Activated CD4-positive, alpha-beta T cell treated with anti-CD3 and anti-CD28 coated beads, Interleukin-2, amount 50 U/mL, for 16 hours (primary cell): ENCODE data around the gene ABCG1.
A peak's percentile ranks its signal among the peaks of the same experiment; 100 is the strongest.

ENCODE experiments used
- DNase-seq: peaks from one replicate; pipeline ENCODE4 v3.0.0-alpha.2; 2020

ABCG1 gene

GRCh38 chr21:42214921-42215320, 4.0 kb upstream of the ABCG1 start:
- no peak for DNase-seq

DNA sequence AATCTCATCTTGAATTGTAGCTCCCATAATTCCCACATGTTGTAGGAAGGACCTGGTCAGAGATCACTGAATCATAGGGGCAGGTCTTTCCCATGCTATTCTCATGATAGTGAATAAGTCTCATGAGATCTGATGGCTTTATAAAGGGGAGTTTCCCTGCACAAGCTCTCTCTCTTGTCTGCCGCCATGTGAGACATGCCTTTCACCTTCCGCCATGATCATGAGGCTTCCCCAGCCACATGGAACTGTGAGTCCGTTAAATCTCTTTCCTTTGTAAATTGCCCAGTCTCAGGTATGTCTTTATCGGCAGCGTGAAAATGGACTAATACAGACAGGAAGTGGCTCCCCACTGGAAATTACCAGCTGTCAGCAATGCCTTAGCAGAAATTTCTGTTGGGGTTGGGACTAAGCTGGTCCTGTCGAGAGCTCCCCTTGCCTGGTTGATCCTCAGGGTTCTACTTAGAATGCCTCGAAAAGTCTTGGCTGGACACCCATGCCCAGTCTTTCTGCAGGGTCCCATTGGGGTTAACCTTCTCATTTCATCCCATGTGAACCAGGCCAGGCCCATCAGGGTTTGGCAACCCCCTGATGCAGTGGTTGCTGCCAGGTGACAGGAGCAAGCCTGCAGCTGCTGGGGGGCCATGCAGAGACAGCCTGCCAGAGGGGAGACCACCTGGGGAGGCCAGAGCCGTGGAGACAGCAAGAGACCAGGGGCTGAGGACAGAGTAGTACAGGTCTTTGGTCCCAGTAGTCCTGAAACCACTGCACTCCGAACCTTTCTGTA, 2.8 kb upstream of the ABCG1 start:
- DNase-seq = no peak

DNA sequence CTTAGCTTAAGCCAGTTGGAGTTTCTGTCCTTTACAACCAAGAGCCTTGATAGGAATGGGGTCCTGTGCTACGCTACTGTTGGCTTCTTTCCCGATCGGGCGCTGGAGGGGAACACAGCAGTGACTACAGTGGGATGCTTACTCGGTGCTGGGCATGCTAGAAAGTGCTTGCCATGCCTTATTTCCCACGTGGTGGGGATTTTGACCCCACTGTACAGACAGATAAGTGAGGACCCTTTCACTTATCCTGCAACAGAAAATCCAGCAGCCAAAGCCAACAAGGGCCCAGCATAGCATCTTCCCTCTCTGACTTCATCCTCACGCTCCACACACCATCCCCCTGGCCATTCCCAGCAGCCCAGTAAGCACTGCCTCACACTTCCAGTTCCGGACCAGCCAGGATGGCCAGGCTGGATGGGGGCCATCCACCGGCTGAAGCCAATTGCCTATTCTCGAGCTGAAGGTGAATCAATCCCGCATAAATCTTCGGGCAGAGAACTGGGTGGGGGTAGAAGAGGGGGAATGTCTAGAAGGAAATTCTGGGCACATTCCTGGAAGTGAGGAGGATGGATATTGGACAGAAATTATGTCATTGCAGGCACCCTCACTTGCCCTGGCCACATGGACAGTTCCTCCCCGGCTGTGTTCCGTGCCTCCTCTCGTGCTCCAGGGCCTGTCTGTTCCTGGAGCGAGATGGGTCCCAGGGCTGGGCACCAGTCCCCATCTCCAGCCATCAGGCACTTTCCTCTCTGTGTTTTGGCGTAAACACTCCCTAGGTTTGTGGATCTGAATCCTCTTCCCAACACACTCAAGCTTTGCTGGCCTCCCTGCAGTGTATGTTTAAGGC, 2.0 kb upstream of the ABCG1 start:
- no peak for DNase-seq

DNA sequence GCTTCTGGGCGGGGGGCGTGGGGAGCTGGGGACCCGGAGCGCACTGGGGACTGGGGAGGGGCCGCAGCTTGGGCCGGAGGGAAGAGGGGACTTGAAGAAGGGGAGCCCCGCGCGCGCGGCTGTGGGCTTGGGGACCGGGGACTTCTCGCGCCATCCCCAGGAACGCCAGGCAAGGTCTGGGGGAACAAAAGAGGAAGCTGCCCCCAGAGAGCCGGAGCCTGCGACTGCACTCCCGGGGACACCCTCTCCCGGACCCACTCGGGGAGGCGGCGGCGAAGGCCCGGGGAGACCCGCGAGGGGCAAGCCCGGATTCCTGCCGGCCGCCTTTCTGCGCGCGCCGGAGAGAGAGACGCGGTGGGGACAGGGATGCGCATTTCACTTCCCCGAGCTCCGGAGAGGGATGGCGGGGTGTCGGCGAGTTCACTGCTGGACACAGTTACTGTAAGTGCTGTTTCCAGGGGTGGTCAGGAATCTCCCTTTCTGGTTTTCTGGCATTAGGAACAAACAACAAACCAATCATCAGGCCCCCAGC, 732 bp downstream of the ABCG1 start:
- DNase-seq = peak; percentile 11

- DNase-seq = peak; percentile 72
Observed at GRCh38 chr21:42220138-42220701, 1.3 kb downstream of the ABCG1 start.

DNA sequence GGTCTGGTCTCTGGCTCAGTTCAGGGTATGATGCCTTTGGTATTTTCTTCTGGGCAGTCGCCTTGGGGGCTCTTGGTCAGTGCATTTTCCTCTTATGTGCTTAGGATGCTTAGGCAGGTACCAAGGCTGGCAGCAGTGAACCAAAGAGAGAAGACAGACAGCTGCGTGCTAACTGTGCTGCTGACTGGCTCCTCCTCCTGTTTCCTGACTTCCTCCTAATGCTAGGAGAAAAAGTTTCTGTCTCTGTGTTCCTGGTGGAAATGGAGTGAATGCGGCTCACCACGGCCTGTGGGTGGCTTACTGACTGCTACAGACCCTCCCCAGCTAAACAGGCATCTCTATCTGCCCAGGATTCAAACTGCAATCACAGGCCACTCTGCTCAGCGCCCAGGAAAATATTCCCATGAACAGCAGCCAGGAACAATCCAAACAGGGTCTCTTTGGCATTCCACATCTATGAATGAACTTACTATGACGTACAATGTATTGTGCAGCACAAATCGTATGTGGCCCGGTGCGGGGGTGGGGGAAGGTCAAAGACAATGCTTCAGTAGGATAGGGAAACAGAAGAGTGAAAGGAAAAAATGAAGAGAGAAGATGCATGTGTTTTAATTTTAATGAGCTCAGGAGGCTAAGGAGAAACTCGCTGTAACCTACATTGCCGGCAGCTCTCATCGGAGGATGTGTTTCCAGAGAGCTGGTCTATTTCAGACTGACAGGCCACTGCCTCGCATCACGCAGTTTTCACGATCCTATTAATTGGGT, 2.8 kb downstream of the ABCG1 start:
- DNase-seq = no peak

DNA sequence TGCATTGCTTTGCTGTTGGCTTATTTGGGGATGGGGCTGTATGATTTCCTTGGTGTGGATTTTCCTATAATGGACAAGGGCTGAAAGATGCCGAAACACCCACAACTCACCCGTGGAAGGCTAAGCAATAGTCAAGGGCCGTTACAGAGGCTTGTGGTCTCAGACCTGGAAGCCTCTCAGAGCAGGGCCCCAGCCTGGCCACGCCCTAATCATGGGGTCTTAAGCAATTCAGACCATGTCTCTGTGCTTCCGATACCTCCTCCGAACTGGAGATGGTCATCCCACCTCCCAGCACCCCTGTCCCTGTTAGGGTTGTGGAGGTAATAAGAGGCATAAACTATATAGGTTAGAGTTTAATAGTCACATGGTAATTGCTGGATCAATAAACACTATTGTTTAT, 3.4 kb downstream of the ABCG1 start:
- DNase-seq = no peak

DNA sequence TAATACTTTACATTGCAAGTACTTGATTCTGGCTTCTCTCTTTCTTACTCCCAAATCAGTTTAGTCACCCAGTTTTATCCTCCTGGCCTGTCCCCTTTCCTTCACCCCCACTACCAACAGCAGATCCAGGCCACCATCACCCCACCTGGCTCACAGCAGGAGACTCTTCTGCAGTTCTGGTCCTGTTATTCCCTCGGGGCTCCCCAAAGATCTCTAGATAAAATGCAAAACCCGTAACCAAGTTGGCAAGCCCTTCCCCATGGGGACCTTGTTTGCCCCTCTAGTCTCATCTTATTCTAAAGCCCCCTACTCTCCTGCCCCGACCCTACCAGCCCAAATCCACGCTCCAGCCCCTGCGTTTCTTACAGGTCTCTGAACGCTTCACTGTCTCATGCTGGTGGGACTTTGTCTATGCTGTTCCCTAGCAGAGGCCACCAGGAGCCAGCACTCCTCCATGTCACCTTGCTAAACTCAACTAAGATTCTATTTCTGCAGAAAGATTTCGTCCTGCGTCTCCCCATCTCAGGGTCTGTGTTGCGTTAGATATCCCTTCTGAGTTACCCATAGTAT, 4.0 kb downstream of the ABCG1 start:
- DNase-seq = no peak

DNA sequence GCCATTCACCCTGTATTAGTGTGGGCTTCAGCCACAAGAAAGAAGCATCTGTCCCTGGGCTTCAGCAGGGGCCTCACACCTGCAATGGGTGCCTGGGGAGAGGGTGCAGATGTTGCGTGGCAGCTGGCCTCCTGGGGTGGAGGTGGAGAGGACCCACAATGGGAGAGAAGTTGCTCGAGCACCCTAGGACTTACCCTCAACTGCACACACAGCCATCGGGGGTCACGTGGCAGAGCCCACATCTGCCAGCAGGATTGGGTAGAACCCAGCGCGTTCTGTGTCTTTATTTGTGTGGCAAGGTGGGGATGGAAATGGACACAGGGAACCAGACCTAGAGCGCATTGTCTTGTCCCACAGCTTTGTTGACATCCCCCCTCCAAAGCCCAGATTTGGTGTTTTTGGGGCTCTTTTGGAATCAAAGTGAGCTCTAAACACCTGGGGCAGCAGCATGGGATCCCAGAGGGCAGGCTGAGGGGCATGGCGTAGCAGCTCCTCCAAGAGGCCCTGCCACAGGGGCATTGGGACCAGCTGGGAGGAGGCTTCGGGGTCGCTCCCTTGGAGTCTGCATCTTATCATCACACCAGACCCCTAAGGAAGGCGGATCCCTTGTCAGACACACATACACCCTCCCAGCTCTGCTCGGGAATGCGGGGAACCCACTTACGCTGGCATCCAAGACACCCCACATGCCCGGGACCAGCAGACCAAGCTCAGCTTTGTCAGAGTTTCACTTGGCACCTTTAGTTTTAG, 5.1 kb downstream of the ABCG1 start:
- no peak for DNase-seq

GRCh38 chr21:42225042-42225441, 6.1 kb downstream of the ABCG1 start:
- no peak for DNase-seq

- no peak for DNase-seq
Observed at GRCh38 chr21:42225571-42226155, 6.7 kb downstream of the ABCG1 start.

GRCh38 chr21:42226626-42227025, 7.7 kb downstream of the ABCG1 start:
- DNase-seq = no peak

DNA sequence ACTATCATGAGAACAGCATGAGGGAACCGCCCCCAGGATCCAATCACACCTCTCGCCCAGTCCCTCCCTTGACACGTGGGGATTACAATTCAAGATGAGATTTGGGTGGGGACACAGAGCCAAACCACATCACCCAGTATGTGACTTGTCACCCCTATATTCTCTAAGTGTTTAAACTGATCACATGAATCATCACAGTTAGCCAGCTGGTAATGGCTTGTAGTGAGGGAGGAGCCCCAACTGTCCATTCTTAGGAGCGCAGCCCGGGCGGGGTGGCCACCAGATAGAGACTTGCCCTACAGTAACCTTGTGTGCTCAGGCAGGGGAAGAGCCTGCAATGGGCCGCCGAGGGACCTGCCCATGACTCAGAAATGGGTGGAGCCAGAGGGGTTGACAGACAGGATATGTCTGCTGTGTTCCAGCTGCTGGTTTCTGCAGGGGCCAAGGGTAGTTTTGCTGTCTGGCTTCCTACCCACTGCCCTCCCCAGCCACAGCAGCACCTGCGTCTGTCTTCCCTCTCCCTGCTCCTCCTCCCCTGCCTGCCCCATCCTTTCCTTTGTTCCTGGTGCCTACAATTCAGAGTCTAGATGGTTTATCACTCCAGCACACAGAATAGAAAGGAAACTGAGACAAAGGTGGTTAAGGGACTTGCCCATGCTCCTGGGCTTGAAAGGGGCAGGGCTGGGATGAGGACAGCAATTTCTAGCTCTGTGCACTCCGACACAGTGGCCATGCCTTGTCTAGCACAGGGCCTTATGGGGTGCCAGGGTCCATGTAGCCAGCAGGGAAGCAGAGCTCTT, 9.2 kb downstream of the ABCG1 start:
- DNase-seq = peak; percentile 93

- no peak for DNase-seq
Observed at GRCh38 chr21:42228709-42229220, 9.8 kb downstream of the ABCG1 start.

DNA sequence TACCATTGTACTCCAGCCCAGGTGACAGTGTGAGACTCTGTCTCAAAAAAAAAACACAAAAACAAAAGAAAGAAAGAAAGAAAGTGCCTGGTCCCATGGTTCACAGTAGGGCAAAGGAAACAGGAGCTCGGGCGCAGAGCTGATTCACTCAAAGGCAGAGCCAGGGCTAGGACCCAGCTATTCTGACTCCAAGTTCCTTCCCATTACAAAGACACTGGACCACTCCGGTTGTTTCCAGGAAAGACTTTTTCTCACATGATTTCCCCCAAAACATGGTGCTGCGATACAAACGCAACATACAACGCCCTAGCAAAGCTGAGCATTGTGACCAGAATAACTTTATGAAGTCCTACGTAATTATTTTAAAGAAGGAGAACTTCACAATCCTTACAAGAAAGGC, 10.7 kb downstream of the ABCG1 start:
- no peak for DNase-seq

GRCh38 chr21:42230178-42230577, 11.2 kb downstream of the ABCG1 start:
- DNase-seq = no peak

DNA sequence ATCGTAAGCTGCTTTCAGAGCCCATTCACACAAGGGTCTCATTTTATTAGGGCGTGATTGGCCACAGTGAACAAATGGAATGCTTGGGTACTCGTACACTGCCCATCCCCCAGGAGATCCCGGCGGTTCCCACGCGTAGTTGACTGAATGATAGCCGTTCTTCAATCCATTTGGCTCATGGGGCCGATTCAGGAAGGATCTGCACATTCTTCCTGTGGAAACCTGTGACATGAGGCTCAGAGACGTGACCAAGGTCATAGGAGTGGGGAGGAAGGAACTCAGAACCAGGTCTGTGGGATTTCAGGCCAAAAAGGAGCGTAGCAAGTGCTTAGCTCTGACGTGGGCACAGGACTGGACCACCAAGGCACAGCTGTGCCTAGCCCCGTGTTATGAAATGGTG, 11.7 kb downstream of the ABCG1 start:
- DNase-seq = no peak

DNA sequence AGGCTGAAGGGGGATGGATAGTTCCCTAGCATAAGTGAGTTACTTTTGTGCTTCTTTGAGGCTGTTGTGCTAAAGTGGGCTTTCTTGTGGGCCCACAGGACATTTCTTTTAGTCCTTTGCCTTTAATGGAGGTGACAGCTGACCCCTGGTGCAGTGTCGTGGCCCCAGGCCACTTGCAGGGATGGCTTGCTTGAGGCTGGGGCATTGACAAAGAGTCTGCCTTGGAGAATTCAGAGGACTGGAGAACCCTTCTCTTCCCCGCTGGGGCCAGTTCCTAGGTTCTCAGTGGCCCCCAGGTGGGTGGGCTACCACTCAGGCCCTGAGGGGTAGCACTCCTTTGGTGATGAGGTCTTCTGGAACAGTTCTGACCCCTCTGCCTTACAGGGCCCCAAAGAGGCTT, 12.8 kb downstream of the ABCG1 start:
- no peak for DNase-seq

GRCh38 chr21:42232176-42232825, 13.4 kb downstream of the ABCG1 start:
- DNase-seq = no peak
